PC-9 (cell line): Measurements from ENCODE around the gene AGPAT3. TPM values are rescaled to one million over a fixed set of nuclear protein-coding genes. Genes with fewer than 3 reads are reported as not detected.

Source experiments
- BruUV-seq: library from RNA; stranded (reverse); fragments of 400-500 nt; replicated peaks from 2 replicates; lab custom pipeline; 2021; lab: Mats Ljungman, UMichigan
- CTCF ChIA-PET: fragments of 300-600 bp; sonication (Branson Sonifier 250); formaldehyde crosslinking; loops from one replicate; lab custom pipeline; 2022; ENCODE audit warnings: antibody characterized with exemption; lab: Charles Lee
- POLR2A ChIA-PET: fragments of 300-600 bp; sonication (Branson Sonifier 250); formaldehyde crosslinking; loops from one replicate; lab custom pipeline; 2022; ENCODE audit warnings: antibody characterized with exemption; ENCODE audit not compliant: unreplicated experiment; lab: Charles Lee
- DNase-seq, 2 experiments: peaks; one replicate each; pipeline versions ENCODE4 v3.0.0 to v3.0.0-alpha.2; 2015 to 2022; ENCODE audit warnings: mixed read lengths in 1 of 2
- H2AFZ ChIP-seq: fragments of 200-600 bp; sonication (generic); 2 replicates; pipeline ENCODE4 v1.8.1; 2017; ENCODE audit warnings: antibody characterized with exemption
- H3F3A ChIP-seq: fragments of 200-600 bp; sonication (generic); 2 replicates; pipeline ENCODE4 v1.8.1; 2017; ENCODE audit warnings: antibody characterized with exemption, mild to moderate bottlenecking, low read depth; ENCODE audit not compliant: insufficient read depth
- H3K27ac ChIP-seq: fragments of 200-600 bp; sonication (generic); 2 replicates; pipeline ENCODE4 v1.6.1; 2016; ENCODE audit warnings: mixed run types
- H3K27me3 ChIP-seq: fragments of 200-600 bp; sonication (generic); 2 replicates; pipeline ENCODE4 v1.6.1; 2016; ENCODE audit warnings: low read depth, mixed run types; ENCODE audit not compliant: insufficient read depth
- H3K36me3 ChIP-seq: fragments of 200-600 bp; sonication (generic); 2 replicates; pipeline ENCODE4 v1.6.1; 2016; ENCODE audit warnings: low read depth, mixed run types
- H3K4me1 ChIP-seq: fragments of 200-600 bp; sonication (generic); replicated peaks from 2 replicates; pipeline ENCODE4 v1.6.1; 2016; ENCODE audit warnings: mixed run types; ENCODE audit not compliant: insufficient read depth
- H3K4me2 ChIP-seq: fragments of 200-600 bp; sonication (generic); 2 replicates; pipeline ENCODE4 v1.6.1; 2017; ENCODE audit warnings: mixed run types
- H3K4me3 ChIP-seq: fragments of 200-600 bp; sonication (generic); 2 replicates; pipeline ENCODE4 v1.6.1; 2016; ENCODE audit warnings: mixed run types
- H3K79me2 ChIP-seq: fragments of 200-600 bp; sonication (generic); 2 replicates; pipeline ENCODE4 v1.6.1; 2017; ENCODE audit warnings: low read depth, mixed run types
- H3K9me2 ChIP-seq: fragments of 200-600 bp; sonication (generic); 2 replicates; pipeline ENCODE4 v1.8.1; 2017; ENCODE audit warnings: mild to moderate bottlenecking; ENCODE audit not compliant: insufficient read depth
- H3K9me3 ChIP-seq: fragments of 200-600 bp; sonication (generic); 2 replicates; pipeline ENCODE4 v1.8.1; 2016; ENCODE audit warnings: low read depth; ENCODE audit not compliant: insufficient read depth
- H4K20me1 ChIP-seq: fragments of 200-600 bp; sonication (generic); 2 replicates; pipeline ENCODE4 v1.8.1; 2017; ENCODE audit not compliant: insufficient read depth
- EZH2 ChIP-seq: fragments of 200-600 bp; sonication (generic); IDR thresholded peaks from 2 replicates; pipeline ENCODE4 v1.8.0; 2017; ENCODE audit warnings: antibody characterized with exemption, low read depth
- intact Hi-C: fragments of 100-400 bp; cut with micrococcal nuclease; formaldehyde crosslinking; loops from one replicate; pipeline ENCODE4 v1.10.0; 2022; ENCODE audit not compliant: unreplicated experiment
- total RNA-seq: library from RNA; stranded (reverse); gene quantifications from 2 replicates; pipeline ENCODE4 v1.2.3, GENCODE V29; 2021
- TF ChIP-seq, protein P1 (sequence below): fragments of 200-600 bp; sonication (generic); conservative IDR thresholded peaks from 2 replicates; pipeline ENCODE4 v1.6.1; 2017; ENCODE audit warnings: mixed run types, antibody characterized with exemption, mild to moderate bottlenecking, moderate library complexity

The AGPAT3 gene
- total RNA-seq, 1 experiment from 2014 or later = 39.0 TPM

DNA sequence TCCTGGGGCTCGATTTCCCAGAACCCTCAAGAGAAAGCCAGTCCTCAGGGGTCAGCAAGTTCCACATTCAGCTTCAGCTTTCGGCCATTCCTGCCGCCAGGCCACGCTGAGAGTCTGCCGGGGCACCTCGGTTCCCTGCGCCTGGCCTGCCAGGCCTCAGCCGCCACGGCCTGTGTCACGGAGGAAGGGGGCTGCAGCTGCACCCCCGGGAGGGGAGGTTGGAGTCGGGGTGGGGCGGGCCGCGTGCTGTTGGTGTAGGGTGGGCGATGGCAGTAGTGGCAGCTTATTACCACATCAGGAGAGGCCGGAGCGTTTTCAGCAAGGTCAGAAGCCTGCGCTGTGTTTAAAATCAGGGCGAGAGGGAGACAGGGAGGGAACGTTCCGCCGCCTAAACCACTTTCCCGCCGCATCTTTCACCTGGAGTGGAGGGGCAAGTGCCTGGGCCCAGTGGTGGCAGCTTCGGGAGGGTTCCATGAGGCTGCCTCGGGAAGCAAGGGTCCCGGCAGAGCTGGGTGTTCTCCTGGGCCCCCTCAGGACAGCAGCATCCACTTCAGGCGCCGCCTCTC is 78.6 kb downstream of the AGPAT3 start:
- no peaks in the 10 kb centered on the region for H4K20me1 ChIP-seq
- no peaks in the 10 kb centered on the region for H3F3A ChIP-seq
- H3K36me3 ChIP-seq = no peaks in the 10 kb centered on the region
- H3K79me2 ChIP-seq = no peaks in the 10 kb centered on the region
- no peak overlapping the region for H3K4me3 ChIP-seq
- no TSS peak for BruUV-seq
- no peak overlapping the region for H3K27ac ChIP-seq
- no peaks in the 10 kb centered on the region for H3K27me3 ChIP-seq
- H3K9me2 ChIP-seq = no peaks in the 10 kb centered on the region
- H3K9me3 ChIP-seq = no peaks in the 10 kb centered on the region
- intact Hi-C loops = no loop called here
- POLR2A ChIA-PET = no interaction called here
- no peak for TF ChIP-seq EZH2
- TF ChIP-seq, protein P1, sequence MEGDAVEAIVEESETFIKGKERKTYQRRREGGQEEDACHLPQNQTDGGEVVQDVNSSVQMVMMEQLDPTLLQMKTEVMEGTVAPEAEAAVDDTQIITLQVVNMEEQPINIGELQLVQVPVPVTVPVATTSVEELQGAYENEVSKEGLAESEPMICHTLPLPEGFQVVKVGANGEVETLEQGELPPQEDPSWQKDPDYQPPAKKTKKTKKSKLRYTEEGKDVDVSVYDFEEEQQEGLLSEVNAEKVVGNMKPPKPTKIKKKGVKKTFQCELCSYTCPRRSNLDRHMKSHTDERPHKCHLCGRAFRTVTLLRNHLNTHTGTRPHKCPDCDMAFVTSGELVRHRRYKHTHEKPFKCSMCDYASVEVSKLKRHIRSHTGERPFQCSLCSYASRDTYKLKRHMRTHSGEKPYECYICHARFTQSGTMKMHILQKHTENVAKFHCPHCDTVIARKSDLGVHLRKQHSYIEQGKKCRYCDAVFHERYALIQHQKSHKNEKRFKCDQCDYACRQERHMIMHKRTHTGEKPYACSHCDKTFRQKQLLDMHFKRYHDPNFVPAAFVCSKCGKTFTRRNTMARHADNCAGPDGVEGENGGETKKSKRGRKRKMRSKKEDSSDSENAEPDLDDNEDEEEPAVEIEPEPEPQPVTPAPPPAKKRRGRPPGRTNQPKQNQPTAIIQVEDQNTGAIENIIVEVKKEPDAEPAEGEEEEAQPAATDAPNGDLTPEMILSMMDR = no peak
- CTCF ChIA-PET = no interaction called here
- H2AFZ ChIP-seq = no peak overlapping the region
- no peak for DNase-seq
- H3K4me1 ChIP-seq = no peaks in the 10 kb centered on the region
- H3K4me2 ChIP-seq = no peak overlapping the region

DNA sequence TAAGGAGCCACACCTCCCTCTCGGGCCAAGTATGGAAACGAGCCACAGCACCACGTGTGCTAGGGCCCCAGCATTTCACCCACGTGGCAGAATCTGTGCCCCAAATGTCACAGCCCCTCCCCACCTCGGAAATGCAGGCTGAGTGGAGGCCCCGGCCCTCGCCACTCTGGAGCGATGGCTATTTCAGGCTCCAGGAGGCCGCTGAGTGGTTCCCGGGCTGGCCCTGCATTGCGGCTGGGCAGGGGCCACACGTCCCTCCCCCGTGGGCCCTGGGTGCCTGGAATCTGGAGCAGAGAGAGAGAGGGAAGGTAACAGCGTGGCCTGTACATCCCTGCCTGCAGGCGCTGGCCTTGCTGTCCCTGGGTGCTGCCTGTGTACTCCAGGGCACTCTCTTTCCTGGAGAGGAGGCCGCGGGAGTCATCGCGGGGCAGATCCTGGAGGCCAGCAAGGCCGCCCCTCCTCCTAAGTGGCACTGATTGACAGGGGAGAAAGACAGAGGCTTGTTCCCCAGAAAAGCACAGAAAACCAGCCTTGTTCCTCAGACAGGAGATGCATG is 79.1 kb downstream of the AGPAT3 start:
- Histone ChIP-seq H3K27me3 (no peaks in the 10 kb centered on the region), H2AFZ (no peak overlapping the region), H4K20me1 (no peaks in the 10 kb centered on the region), H3K4me1 (no peaks in the 10 kb centered on the region), H3K9me2 (no peaks in the 10 kb centered on the region), H3K36me3 (no peaks in the 10 kb centered on the region), H3F3A (no peaks in the 10 kb centered on the region), H3K9me3 (no peaks in the 10 kb centered on the region), H3K27ac (no peak overlapping the region), H3K4me2 (no peak overlapping the region), H3K4me3 (no peak overlapping the region), H3K79me2 (no peaks in the 10 kb centered on the region)
- ChIA-PET POLR2A (no interaction called here), CTCF (no interaction called here)
- no peak for DNase-seq
- intact Hi-C loops = no loop called here
- TF ChIP-seq EZH2 = no peak
- TF ChIP-seq, protein P1 = no peak
- BruUV-seq = no TSS peak

DNA sequence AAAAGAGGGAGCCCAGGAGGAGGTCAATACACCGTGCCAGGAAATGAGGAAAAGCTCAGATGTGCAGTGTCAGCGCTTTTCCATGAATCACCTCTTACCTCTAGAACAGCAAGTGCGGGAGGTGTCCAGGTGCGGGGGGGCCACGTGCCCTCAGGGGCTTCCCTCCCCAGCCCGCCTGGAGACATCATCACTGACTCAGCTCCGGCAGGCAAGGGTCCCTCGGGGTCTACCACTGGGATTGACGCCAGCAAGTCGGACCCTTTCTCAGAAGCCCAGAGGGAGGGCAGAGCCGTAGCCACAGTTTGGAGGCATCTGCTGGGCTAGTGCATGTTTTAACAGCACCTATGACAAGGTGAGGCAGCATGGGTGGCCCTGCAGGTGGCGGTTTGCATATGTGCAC is 79.7 kb downstream of the AGPAT3 start:
- no peak overlapping the region for H3K4me2 ChIP-seq
- no peak overlapping the region for H2AFZ ChIP-seq
- ChIA-PET POLR2A (no interaction called here), CTCF (no interaction called here)
- H3K27me3 ChIP-seq = no peaks in the 10 kb centered on the region
- TF ChIP-seq EZH2 = no peak
- TF ChIP-seq, protein P1 = no peak
- H3K36me3 ChIP-seq = no peaks in the 10 kb centered on the region
- H4K20me1 ChIP-seq = no peaks in the 10 kb centered on the region
- intact Hi-C loops = no loop called here
- no peak overlapping the region for H3K27ac ChIP-seq
- no peaks in the 10 kb centered on the region for H3K4me1 ChIP-seq
- no peaks in the 10 kb centered on the region for H3K79me2 ChIP-seq
- no peak overlapping the region for H3K4me3 ChIP-seq
- no peak for DNase-seq
- no TSS peak for BruUV-seq
- no peaks in the 10 kb centered on the region for H3K9me2 ChIP-seq
- H3K9me3 ChIP-seq = no peaks in the 10 kb centered on the region
- H3F3A ChIP-seq = no peaks in the 10 kb centered on the region
